Lower leg skin (tissue), 4 donors: Measurements from ENCODE around the gene FMO3. TPM values are rescaled to one million over a fixed set of nuclear protein-coding genes. Genes with fewer than 3 reads are reported as not detected.

Experiments used
- DNase-seq, 2 donors: peaks; one replicate each; pipeline ENCODE4 v3.0.0-alpha.2; 2019; ENCODE audit warnings: low spot score in 2 of 2
- H3K4me3 ChIP-seq: fragments of 200-600 bp; sonication (generic); 2 replicates; pipeline ENCODE4 v1.5.1; 2017; ENCODE audit warnings: mild to moderate bottlenecking, low read depth; ENCODE audit not compliant: poor library complexity, severe bottlenecking
- CTCF ChIP-seq, 3 donors: fragments of 450-650 bp; IDR thresholded peaks; one replicate each; pipeline ENCODE4 v1.5.1; 2016; ENCODE audit warnings: antibody characterized with exemption in 3 of 3, mild to moderate bottlenecking in 3 of 3, moderate library complexity in 2 of 3
- POLR2A ChIP-seq, 2 donors: fragments of 450-650 bp; IDR thresholded peaks; one replicate each; pipeline ENCODE4 v1.6.1; 2016 to 2017; ENCODE audit warnings: antibody characterized with exemption in 2 of 2, mild to moderate bottlenecking in 1 of 2, moderate library complexity in 1 of 2
- WGBS, 2 donors: methylation state at CpG; one replicate each; pipeline ENCODE4 v1.1.5; 2018; 5-methylcytosine and 5-hydroxymethylcytosine counted together
- intact Hi-C: fragments of 100-400 bp; cut with DNase I; formaldehyde crosslinking; loops from one replicate; pipeline ENCODE4 v1.15.0; 2023; ENCODE audit warnings: low total_unique reads
- total RNA-seq, 4 donors: library from RNA; depleted of rRNA; stranded (reverse); fragments of >200 nt; gene quantifications; one replicate each; pipeline ENCODE4 v1.1.0, GENCODE V29; 2016

The FMO3 gene
- total RNA-seq: 1 to 10 TPM in 3 of 4 donors, under 1 TPM in 1; 0.84 to 3.2 (median 2.1) TPM

GRCh38 chr1:171090604-171091003 is at the start of gene FMO3:
FMO3 (plus strand) TSS chr1:171090905; CDS start chr1:171092659, 1,754 bp downstream.
- no peak for DNase-seq
- TF ChIP-seq POLR2A (IDR thresholded peaks at IDR 0.05) (no peak), CTCF (IDR thresholded peaks at IDR 0.05) (no peak)
- H3K4me3 ChIP-seq: no peak within 1 kb of the TSS
- intact Hi-C loops: no loop called here
- 89 to 92% methylated on average over 5 of the region's 5 CpGs for WGBS, 2 donors

- no peak overlapping the region for H3K4me3 ChIP-seq
- intact Hi-C loops: no loop called here
- no peak for DNase-seq
- 87 to 94% methylated on average over 2 of the region's 2 CpGs for WGBS, 2 donors
- TF ChIP-seq CTCF (IDR thresholded peaks at IDR 0.05) (no peak), POLR2A (IDR thresholded peaks at IDR 0.05) (no peak)
These were observed 42.7 kb upstream of the FMO3 start for GRCh38 chr1:171048014-171048413.

GRCh38 chr1:171052977-171053376 is 37.7 kb upstream of the FMO3 start:
- 59 to 100% methylated on average over 2 of the region's 2 CpGs for WGBS, 2 donors
- no peak for DNase-seq
- H3K4me3 ChIP-seq: no peak overlapping the region
- intact Hi-C loops: no loop called here
- TF ChIP-seq CTCF (IDR thresholded peaks at IDR 0.05) (no peak), POLR2A (IDR thresholded peaks at IDR 0.05) (no peak)

- TF ChIP-seq POLR2A (IDR thresholded peaks at IDR 0.05) (no peak), CTCF (IDR thresholded peaks at IDR 0.05) (no peak)
- intact Hi-C loops: no loop called here
- WGBS, 2 donors: 82 to 86% methylated on average over 3 of the region's 3 CpGs
- H3K4me3 ChIP-seq: no peak overlapping the region
- no peak for DNase-seq
These were observed 34.6 kb upstream of the FMO3 start for GRCh38 chr1:171055966-171056643.

- H3K4me3 ChIP-seq: no peak overlapping the region
- WGBS, 2 donors: 77 to 86% methylated on average over 2 of the region's 2 CpGs
- DNase-seq: no peak
- TF ChIP-seq POLR2A (IDR thresholded peaks at IDR 0.05) (no peak), CTCF (IDR thresholded peaks at IDR 0.05) (no peak)
- intact Hi-C loops: no loop called here
These were observed 29.1 kb upstream of the FMO3 start for GRCh38 chr1:171061425-171062143.
